ENCODE data around the gene AKAP13.
"Not testable (repeated sequence)": the region's sequence is repeated elsewhere in the genome, so short reads cannot be mapped to it uniquely, and the experiment has no call there.

The AKAP13 gene

DNA sequence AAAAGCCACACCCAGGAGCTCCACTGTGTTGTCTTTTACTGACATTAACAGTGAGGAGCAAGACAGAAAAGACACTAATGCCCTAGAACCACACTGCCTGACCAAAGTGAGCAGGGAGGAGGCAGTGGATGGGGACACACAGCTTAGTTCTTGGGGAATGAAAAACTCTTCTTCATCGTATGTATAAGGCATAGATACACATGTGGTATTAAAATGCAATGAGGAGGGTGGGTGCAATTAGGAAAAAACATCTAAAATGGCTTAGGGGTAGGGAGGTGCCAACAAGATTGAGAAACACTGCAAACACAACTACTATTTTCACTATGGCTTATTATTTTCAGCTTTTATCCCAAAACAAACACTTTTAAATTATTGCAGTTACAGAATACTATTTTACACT, 398.8 kb downstream of the AKAP13 start:
- DNase-seq = no peak

DNA sequence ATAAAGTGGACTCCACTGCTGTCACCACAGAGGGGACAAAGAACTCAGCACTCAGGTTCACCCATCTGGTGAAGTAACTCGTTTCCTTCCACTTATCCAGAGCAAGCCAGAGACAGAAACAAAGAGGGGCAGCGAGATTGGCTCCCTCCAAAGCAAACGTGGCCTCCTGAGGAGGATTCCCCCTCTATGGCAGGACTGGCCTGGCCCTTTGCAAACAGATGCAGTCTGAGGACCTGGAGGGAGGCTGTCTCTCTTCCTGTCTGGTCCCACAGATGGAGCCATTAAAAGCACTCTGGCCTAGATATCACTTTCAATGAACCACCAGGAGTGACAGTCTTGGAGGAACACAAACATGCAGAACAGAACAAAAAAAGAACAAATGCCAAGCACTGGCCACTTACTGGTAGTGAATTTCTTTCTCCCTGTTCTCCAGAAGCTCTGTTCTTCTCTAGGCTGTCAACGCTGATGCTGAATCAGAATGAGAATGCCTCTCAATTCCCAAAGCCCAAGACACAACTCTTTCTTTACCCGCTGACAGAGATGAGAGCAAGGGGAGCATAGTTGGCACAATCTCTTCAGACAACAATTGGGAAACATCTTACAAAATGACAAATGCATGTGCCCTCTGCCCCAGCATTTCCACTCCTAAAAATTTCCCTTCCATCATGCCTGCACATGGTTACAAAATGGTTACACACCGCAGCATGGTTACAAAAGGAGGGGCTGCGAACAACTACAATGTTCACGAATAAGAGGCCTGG, 400.0 kb downstream of the AKAP13 start:
- no peak for DNase-seq

DNA sequence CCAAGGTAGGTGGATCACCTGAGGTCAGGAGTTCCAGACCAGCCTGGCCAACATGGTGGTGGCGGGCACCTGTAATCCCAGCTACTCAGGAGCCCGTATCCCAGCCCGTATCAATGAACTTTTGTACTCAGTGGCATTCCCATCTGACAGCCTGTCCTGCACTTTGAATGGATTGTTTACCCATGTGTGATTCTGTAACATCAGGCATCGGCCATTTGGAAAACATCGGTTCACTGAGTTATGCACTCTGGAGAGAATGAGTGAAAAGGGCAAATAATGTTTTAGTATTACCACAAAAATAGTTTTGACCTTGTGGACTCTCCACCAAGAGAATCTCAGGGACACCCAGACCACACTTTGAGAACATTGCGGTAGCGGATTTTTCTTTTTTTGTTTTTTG, 400.7 kb downstream of the AKAP13 start:
- no peak for DNase-seq

DNA sequence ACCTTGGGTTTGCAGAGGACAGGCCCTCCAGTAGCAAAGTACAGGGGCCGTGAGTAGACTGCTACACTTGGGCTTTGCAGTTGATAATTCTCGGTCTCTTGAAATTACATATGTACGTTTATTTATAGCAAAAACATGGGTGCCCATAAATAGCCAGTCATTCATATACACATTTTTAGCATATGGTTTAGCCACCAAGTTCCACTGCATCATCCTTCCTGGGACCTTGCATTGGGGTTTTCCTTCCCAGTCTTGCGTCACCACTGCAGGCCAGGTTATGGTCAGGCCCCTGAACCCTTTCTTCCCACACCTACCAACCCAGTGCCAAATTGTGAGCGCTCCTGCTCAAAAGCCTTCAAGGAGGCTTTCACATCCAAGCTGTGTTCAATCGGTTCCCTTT, 401.7 kb downstream of the AKAP13 start:
- no peak for DNase-seq

DNA sequence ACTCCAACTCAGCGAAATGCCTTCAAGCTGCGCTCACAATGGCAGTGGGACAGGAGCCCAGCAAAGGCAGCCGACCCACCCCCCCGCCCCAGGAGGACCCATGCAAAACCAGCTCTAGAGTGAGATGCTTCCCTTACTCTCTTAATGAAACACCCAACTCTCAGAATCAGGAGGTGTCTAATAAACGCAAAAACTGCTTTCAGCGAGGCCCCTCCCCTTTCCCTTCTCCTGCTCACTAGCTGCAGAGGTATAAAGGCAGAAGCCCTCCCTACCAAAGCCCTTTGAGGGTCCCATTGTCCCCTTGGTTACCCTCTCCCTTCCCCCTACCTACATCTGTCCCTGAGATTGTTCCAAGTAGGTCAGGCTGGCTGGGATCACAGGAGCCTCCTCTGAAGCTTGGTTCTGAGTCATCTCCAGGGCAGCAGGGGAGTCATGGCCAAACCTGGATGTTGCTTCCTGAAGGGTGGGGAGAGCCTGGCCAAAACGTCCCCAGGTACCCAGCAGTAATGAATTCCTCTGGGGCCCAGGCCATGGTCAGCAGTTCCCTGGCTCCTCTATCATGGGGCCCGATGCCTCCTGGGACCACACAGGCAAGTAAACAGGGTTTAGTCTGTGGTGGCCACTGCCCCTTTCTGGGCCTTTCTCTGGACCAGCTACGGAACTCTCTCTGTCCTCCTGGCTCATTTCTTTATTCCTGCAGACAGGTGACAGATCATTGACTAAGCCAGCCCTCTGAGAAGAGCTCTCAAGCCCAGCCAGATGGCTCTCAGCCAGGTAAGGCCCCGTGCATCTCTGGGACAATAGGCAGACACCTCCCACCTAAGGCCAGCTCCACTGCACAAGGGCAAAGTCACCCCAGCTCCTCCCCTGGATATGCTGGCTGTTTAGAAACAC, 405.7 kb downstream of the AKAP13 start:
- no peak for DNase-seq

DNA sequence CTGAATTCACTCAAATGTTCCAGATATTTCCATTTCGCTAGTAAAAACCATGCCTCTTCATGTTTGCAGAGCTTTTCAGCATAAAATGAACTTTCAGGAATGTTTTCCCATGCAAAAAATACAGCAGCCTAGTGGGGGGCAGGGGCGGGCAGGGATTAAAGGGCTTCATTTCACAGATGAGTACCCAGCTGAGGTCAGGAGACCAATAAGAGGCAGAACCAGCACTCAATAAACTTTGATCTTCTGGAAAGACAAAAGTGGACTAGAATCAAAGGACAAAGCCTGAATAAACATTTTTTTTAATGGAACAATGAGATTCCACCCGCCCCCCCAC, 406.3 kb downstream of the AKAP13 start:
- DNase-seq = no peak

DNA sequence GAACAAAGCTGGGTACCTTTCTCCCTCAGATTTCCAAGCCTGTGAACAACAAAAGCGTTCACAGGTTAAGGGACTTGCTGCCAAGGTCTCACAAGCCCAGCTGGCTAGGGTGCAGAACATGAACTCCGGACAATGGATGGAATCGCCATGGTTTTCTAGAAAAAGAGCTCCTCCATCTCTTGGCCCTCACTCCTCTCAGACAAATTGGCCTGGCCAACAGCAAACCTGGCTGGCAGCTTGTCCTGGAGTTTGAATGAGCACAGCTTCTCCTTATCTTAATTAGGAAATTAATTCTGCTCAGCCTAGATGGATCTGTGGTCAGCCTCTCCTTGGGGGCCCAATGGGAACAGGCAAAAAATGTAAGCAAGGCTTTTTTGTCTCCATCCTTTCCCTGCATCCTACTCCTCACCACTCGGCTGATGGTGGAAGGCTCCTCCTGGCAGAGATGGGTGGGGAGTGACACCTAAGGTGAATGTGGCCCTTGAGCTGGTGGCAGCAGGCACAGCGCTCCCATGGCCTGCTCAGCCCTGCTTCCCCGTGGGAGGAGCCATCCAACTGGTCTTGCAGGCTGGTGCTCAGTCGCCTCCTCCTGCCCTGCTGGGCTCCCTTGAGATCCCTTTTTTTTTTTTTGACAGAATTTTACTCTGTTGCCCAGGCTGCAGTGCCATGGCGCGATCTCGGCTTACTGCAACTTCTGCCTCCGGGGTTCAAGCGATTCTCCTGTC, 408.5 kb downstream of the AKAP13 start:
- DNase-seq = no peak

DNA sequence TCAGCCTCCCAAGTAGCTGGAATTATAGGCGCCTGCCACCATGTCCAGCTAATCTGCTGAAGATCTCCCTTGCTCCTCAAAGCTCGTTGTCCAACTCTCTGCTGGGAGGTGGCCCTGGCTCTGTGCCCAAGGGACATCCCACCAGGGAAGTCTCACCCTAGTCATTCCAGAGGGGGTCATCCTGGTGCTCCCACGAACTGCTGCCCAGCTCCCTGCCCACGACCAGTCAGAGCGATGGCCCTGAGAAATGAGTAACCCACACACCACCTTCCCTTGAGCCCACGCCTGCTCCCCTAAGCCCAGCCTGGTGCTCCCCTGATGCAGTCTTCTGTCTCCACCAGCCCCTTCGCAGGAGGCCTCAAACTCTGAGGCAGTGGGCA, 409.1 kb downstream of the AKAP13 start:
- DNase-seq = no peak

DNA sequence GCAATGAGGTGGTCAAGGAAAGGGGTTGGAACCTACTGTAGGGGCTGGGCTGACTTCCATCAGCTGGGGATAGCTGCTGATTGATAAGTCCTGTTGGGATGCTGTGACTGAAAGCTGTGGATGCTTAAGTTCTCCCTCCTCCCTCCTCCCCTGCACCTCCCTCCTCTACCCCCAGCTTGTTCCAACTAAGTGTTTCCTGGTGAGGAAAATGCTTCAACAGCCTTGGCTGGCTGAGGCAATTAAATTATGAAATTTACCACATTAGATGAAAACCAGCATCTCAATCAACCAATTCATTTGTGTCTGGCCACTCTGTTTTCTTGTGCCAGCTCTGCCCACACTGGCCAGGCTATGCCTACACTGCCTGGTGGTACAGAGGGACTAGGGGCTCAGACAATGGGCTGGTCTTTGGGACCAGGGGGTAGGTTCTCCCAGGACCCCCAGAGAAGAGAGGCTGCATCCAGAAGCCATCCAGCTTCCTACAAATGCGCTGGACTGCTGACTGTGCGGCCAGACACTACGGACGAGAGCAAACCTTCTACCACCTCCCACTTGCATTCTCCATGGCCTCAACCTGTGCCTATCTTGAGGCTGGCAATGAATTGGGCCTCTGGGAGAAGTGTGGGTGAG, 411.8 kb downstream of the AKAP13 start:
- no peak for DNase-seq

DNA sequence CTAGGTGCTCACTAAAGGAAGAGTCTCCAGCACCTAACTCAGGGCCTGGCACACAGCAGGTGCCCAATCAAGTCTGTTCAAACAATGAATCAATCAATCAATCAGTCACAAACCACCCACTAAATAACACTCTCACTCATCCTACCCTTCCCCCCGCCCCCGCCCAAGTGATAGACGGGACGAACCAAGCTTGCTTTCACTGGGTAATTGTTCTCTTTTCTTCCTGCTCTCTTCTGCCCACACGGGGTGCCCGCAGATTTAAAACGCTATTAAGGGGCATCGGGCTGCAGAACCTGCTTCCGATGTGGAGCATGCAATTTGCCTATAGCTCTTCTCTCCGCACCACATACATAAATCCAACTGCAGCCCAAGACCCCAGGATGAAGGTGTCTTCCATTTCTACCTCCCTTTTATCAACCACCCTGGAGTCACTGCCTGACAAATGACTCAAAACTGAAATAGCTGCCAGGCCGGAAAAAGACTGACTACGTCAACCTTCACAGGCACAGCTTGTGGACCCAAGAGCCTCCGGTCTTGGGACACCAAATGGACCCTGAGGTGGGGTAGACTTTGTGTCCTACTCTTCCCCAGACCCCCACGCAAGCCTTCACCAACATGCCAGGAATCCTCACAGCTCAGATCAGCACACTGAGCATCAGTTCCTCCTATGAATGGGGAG, 412.6 kb downstream of the AKAP13 start:
- DNase-seq = no peak

DNA sequence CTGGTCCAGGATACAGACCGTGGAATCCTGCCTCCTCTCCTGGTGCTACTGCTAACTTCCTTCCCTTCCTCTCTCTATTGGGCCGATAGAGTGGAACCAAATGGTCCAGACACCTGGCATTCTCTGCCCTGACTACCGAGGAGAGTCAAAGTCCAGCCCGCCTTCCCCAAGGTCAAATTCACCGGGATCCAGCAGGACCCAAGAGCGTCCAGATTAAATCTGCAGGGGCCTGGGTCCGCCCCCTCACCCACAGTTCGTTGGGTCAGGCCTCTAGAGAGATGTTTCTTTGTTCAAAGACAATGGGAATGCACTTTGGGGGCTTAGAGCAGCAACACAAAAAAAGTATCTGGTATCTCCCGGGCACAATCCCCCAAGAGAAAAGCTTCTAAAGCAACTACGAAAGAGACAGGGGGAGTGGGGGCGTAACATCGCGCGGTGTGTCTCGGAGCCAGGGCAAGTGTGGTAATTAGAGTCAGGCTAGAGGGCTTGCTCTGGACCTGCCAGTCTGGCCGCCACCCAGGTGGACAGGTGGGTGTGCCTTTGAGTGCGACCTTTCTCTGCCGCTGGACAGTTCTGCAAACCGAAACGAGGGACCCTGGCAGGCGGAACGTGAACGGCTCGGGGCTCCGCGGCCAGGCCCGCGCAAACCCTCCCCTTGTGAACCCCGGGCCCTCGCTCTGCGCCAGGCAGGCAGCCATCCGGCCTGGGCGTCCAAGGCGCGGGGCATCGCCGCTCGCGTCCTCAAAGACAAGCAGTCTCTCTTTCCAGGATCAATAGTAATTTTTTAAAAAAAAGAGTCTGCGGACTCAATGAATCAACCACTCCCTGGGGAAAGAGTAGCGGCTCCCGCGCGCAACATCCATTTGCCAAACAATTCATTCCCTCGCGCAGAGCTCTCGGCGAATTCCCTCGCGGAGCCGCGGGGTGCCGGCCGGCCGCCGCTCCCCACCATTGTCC, 413.5 kb downstream of the AKAP13 start:
- no peak for DNase-seq

DNA sequence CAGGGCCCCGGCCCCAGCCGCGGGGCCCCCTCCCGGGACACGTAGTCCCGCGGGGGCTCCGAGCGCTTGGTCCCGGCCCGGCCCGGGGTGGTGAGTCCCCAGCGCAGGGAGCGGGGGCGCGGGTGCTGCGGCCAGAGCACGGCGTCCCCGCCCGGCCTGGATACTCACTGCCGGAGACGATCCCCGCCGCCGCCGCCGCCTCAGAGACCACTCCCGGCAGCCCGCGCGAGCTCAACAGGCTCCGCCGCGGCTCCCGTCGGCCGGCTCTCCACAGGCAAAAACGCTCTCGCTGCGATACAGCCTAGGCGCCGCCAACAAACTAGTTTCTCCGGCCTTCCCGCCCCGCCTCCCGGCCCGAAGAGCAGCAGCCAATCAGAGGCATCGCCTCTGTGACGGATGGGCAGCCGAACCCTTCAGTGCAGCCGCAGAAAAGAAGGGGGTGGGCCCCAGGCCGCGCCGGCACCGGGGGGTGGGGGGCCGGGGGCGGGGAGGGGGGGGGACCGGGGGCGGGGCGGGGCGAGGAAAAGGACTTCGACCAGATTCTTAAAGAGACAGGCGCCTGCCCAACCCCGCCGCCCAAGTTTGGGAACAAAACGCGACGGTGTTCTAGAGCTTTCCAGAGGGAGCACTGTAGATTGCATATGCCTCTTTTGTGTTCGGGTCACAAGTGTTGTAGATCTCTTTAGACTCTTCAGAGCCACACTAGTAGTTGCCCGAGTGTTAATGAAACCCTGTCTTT, 414.4 kb downstream of the AKAP13 start, which contains the start of gene KLHL25:
KLHL25 (minus strand) TSS at position 328 of the 739 bp plus-strand sequence. CDS start 25,115 bp downstream, outside the sequence.
- peak; percentile 74 for DNase-seq

DNA sequence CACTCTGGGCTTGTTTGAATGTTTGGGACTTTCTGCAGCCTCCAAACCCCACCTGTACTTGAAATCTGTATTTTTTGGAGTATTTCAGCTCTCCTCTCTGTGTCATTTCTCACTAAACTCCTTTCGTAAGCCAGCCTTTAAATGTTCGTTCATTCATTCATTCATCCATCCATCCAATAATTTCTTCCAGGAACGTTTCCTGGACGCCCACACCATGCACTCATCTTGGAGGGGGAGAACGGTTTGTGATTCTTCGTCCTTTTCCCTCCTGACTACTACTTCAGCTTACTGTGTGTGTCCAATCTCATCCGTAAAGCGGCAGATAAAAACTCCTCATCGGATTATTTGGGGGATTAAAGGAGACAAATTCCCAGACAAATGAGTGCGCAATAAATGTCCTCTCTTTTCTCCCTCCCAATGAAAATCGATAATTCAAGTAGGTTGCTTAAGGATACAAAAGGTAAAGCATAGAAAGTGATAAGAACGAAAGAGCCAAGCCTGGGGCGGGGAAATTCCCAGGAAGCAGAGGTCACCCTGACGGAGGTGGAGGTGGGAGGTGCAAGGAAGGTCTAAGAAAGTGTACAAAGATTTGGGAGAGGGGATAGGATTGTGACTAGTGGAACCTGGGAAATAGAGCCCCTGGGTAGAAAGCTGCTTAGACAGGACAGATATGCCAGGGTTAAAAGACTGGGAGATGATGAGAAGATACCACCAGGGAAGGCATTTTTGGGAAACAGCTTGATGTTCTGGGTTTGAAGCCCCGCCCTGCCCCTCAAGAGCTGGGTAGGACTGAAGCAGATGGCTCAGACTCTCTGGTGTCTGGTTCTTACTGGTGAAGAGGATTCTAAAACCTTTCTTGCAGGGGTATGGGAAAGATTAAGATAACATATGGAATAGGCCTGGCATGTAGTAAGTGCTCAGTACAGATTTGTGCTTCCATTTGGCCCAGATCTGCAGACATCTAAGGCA, 415.2 kb downstream of the AKAP13 start:
- no peak for DNase-seq

DNA sequence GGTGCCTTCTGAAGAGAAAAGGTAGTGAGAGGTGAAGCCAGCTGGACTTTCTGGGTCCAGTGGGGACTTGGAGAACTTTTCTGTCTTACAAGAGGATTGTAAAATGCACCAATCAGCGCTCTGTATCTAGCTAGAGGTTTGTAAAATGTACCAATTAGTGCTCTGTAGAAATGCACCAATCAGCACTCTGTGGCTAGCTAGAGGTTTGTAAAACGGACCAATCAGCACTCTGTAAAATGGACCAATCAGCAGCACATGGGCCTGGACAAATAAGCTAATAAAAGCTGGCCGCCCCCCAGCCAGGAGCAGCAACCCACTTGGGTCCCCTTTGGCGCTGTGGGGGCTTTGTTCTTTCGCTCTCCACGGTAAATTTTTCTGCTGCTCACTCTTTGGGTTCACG, 416.0 kb downstream of the AKAP13 start:
- DNase-seq = not testable (repeated sequence)

Data from GF-D8 (cell line).